IMR-90 (cell line): ENCODE results near the gene SLC25A30. TPM values are rescaled to one million over a fixed set of nuclear protein-coding genes. Genes with fewer than 3 reads are reported as not detected.
"Not testable (repeated sequence)": the region's sequence is repeated elsewhere in the genome, so short reads cannot be mapped to it uniquely, and the experiment has no call there.

Source experiments
- ATAC-seq: fragments of 200-7000 bp; cut with Tn5 transposase; 2 replicates; pipeline ENCODE4 v1.9.1; 2020; ENCODE audit warnings: low read depth, mild to moderate bottlenecking, moderate library complexity
- BruUV-seq: library from RNA; stranded (reverse); fragments of 400-500 nt; replicated peaks from 2 replicates; lab custom pipeline; 2021; lab: Mats Ljungman, UMichigan
- CTCF ChIA-PET: fragments of 300-600 bp; formaldehyde crosslinking; extraction: SDS; loops from one replicate; lab custom pipeline; 2021; ENCODE audit warnings: antibody characterized with exemption; lab: Yijun Ruan, JAX
- POLR2A ChIA-PET: fragments of 300-600 bp; sonication (Branson Sonifier 250); formaldehyde crosslinking; loops from one replicate; lab custom pipeline; 2022; ENCODE audit warnings: antibody characterized with exemption; ENCODE audit not compliant: unreplicated experiment; lab: Charles Lee
- DNase-seq: peaks from one replicate; pipeline ENCODE4 v3.0.0; 2013
- H2AFZ ChIP-seq: replicated peaks from 2 replicates; pipeline ENCODE3; 2013; ENCODE audit warnings: low read length, mild to moderate bottlenecking; ENCODE audit not compliant: poor library complexity
- H2AK5ac ChIP-seq: 2 replicates; pipeline ENCODE4 v1.6.1; 2013; ENCODE audit warnings: low read depth, low read length, inconsistent platforms
- H2AK9ac ChIP-seq: replicated peaks from 2 replicates; pipeline ENCODE3; 2013; ENCODE audit warnings: mild to moderate bottlenecking, low read depth, low read length, moderate library complexity; ENCODE audit not compliant: poor library complexity
- H2BK120ac ChIP-seq: 2 replicates; pipeline ENCODE4 v1.6.1; 2013; ENCODE audit warnings: low read depth, low read length, inconsistent platforms
- H2BK15ac ChIP-seq: 3 replicates; pipeline ENCODE4 v1.6.1; 2013; ENCODE audit warnings: low read depth, low read length, inconsistent platforms
- H2BK20ac ChIP-seq: 2 replicates; pipeline ENCODE4 v1.6.1; 2013; ENCODE audit warnings: low read depth, mild to moderate bottlenecking, inconsistent platforms, low read length, moderate library complexity
- H2BK5ac ChIP-seq: 2 replicates; pipeline ENCODE4 v1.6.1; 2013; ENCODE audit warnings: mild to moderate bottlenecking, low read depth, low read length, inconsistent platforms; ENCODE audit not compliant: poor library complexity, severe bottlenecking
- H3K14ac ChIP-seq: replicated peaks from 2 replicates; pipeline ENCODE4 v1.6.1; 2013; ENCODE audit warnings: low read depth, low read length, inconsistent platforms
- H3K18ac ChIP-seq: 2 replicates; pipeline ENCODE4 v1.6.1; 2013; ENCODE audit warnings: low read depth, low read length, control low read depth
- H3K23ac ChIP-seq: 2 replicates; pipeline ENCODE4 v1.6.1; 2013; ENCODE audit warnings: low read depth, low read length, inconsistent platforms
- H3K27ac ChIP-seq: 2 replicates; pipeline ENCODE4 v1.5.1; 2013; ENCODE audit warnings: mild to moderate bottlenecking, control low read depth, low read length; ENCODE audit not compliant: insufficient read depth
- H3K27me3 ChIP-seq: 2 replicates; pipeline ENCODE4 v1.6.1; 2013; ENCODE audit warnings: low read length; ENCODE audit not compliant: control insufficient read depth, insufficient read depth
- H3K36me3 ChIP-seq: 2 replicates; pipeline ENCODE4 v1.6.1; 2013; ENCODE audit warnings: low read length, mixed read lengths; ENCODE audit not compliant: control insufficient read depth, insufficient read depth
- H3K4ac ChIP-seq: 2 replicates; pipeline ENCODE4 v1.6.1; 2013; ENCODE audit warnings: low read depth, low read length, inconsistent platforms
- H3K4me1 ChIP-seq: 2 replicates; pipeline ENCODE4 v1.6.1; 2013; ENCODE audit warnings: low read length, mixed read lengths; ENCODE audit not compliant: control insufficient read depth, insufficient read depth
- H3K4me2 ChIP-seq: 2 replicates; pipeline ENCODE4 v1.6.1; 2013; ENCODE audit warnings: low read depth, mild to moderate bottlenecking, control low read depth, low read length, moderate library complexity
- H3K4me3 ChIP-seq: 2 replicates; pipeline ENCODE4 v1.5.1; 2013; ENCODE audit warnings: low read depth, mild to moderate bottlenecking, control low read depth, low read length, moderate library complexity; ENCODE audit not compliant: insufficient read depth
- H3K56ac ChIP-seq: 2 replicates; pipeline ENCODE4 v1.6.1; 2013; ENCODE audit warnings: low read length, inconsistent platforms; ENCODE audit not compliant: insufficient read depth; ENCODE audit errors: extremely low read depth
- H3K79me1 ChIP-seq, 2 experiments: 2 replicates each; pipeline ENCODE4 v1.6.1; 2013; ENCODE audit warnings: low read length in 2 of 2, inconsistent platforms in 1 of 2, low read depth in 1 of 2
- H3K9ac ChIP-seq: 2 replicates; pipeline ENCODE4 v1.6.1; 2013; ENCODE audit warnings: low read depth, low read length, control low read depth
- H3K9me1 ChIP-seq: 2 replicates; pipeline ENCODE4 v1.6.1; 2013; ENCODE audit warnings: low read length, inconsistent platforms; ENCODE audit not compliant: insufficient read depth
- H3K9me3 ChIP-seq: 2 replicates; pipeline ENCODE4 v1.6.1; 2013; ENCODE audit warnings: low read length; ENCODE audit not compliant: control insufficient read depth, insufficient read depth
- H4K20me1 ChIP-seq: 2 replicates; pipeline ENCODE4 v1.6.1; 2013; ENCODE audit warnings: low read length, inconsistent platforms; ENCODE audit not compliant: insufficient read depth
- H4K5ac ChIP-seq: 2 replicates; pipeline ENCODE4 v1.6.1; 2013; ENCODE audit warnings: mild to moderate bottlenecking, low read depth, low read length, control low read depth
- H4K8ac ChIP-seq, 2 experiments: 2 replicates each; pipeline ENCODE4 v1.6.1; 2013; ENCODE audit warnings: low read depth in 2 of 2, low read length in 2 of 2, control low read depth in 1 of 2, inconsistent platforms in 1 of 2
- H4K91ac ChIP-seq: 2 replicates; pipeline ENCODE4 v1.6.1; 2013; ENCODE audit warnings: low read depth, low read length, inconsistent platforms; ENCODE audit not compliant: insufficient read depth
- CHD1 ChIP-seq: IDR thresholded peaks from 2 replicates; pipeline ENCODE4 v1.6.1; 2012; ENCODE audit warnings: low read depth, low read length, improper control_type of control experiment
- MAZ ChIP-seq: IDR thresholded peaks from 2 replicates; pipeline ENCODE4 v1.6.1; 2012; ENCODE audit warnings: low read depth, mild to moderate bottlenecking, low read length, improper control_type of control experiment, moderate library complexity, borderline replicate concordance
- POLR2A ChIP-seq: IDR thresholded peaks from 2 replicates; pipeline ENCODE4 v1.6.1; 2012; ENCODE audit warnings: mild to moderate bottlenecking, low read depth, low read length
- RAD21 ChIP-seq: IDR thresholded peaks from 2 replicates; pipeline ENCODE4 v1.6.1; 2012; ENCODE audit warnings: low read length, improper control_type of control experiment
- WGBS, 2 experiments: methylation state at CpG; one replicate each; pipeline versions ENCODE4 v1.1.5 to v1.1.7; 2013; ENCODE audit warnings: missing lambda C conversion rate in 2 of 2; ENCODE audit not compliant: insufficient read length in 1 of 2; ENCODE audit errors: extremely low coverage in 2 of 2; 5-methylcytosine and 5-hydroxymethylcytosine counted together
- dilution Hi-C: fragments of 300-500 bp; cut with HindIII; formaldehyde crosslinking; loops from one replicate; pipeline ENCODE4 v1.14.3; 2018; ENCODE audit warnings: low sequenced_read_pairs; ENCODE audit not compliant: unreplicated experiment
- in situ Hi-C: fragments of 300-500 bp; cut with MboI; formaldehyde crosslinking; loops from 3 replicates; pipeline ENCODE4 v1.14.3; 2019; ENCODE audit warnings: low sequenced_read_pairs, inconsistent platforms, mixed read lengths
- intact Hi-C: fragments of 100-400 bp; cut with micrococcal nuclease; formaldehyde crosslinking; loops from 2 replicates; pipeline ENCODE4 v1.10.0; 2022
- polyA plus RNA-seq, 3 experiments: library from polyadenylated mRNA; depleted of rRNA; stranded (reverse); fragments of >200 nt; gene quantifications; 2 replicates each; pipeline ENCODE4 v1.2.3, GENCODE V29; 2012; ENCODE audit warnings: low replicate concordance in 1 of 3
- total RNA-seq: library from RNA; depleted of rRNA; stranded (reverse); fragments of >200 nt; gene quantifications from 2 replicates; pipeline ENCODE4 v1.2.3, GENCODE V29; 2012

SLC25A30 gene
- total and polyA plus RNA-seq, 2 of the 4 experiments (the other 2 are of a cell fraction), result 9.9 to 19.4 TPM

DNA sequence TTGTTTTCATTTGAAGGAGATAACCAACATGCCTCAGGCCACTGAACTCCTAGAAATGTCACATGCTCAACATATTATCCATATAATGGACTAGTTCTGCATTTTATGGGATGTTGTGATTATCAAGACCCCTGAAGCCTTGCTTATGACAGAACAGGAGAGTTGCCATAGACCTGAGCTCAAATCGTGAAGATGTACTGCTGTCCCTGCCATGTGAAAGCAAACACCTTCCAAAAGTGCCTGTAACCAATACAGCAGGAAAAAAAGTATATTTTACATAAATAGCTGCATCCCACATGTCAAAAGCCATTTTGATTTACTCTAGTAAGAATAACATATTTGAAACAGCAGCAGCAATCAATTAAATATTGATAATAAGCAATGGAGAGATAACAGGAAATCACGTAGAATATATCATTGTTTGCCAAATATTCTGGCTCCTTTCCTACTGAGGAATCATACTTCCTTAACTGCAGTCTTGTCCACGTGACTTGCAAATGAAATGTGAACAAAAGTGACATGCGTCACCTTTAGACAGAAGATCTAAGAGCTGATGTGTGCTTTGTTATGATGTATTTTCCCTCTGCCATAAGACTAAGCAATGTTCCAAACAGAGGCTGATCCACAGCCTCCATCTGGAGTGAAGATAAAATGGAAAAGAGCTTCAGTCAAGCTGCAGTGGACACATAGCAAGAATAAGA lies 33.5 kb downstream of the SLC25A30 start:
- DNase-seq (no peak), ATAC-seq (no peak)
- no peaks in the 10 kb centered on the region; the same call in 1 of the 2 replicates for H3K9me3 ChIP-seq
- no peak overlapping the region for H2BK120ac ChIP-seq
- no CpG with 5 or more reads among the region's 4 CpGs for WGBS, 2 experiments
- ChIA-PET CTCF (interaction anchor here (0.5 kb wide), 1 partner anchor 213 kb away, joined by 3 read pairs; no protein-coding TSS in a partner anchor), POLR2A (no interaction called here)
- TF ChIP-seq POLR2A, result no peak
- TF ChIP-seq MAZ, result no peak
- no peak for TF ChIP-seq RAD21
- TF ChIP-seq CHD1, result no peak
- H3K36me3 ChIP-seq, result peaks cover 12% of the 10 kb centered on the region
- no peak overlapping the region for H4K91ac ChIP-seq
- H3K56ac ChIP-seq, result no peak overlapping the region
- no peak overlapping the region for H3K4me2 ChIP-seq
- H4K5ac ChIP-seq, result no peak overlapping the region
- BruUV-seq, result no TSS peak
- H2BK15ac ChIP-seq, result no peak overlapping the region
- no peak overlapping the region for H3K18ac ChIP-seq
- no peak overlapping the region for H4K8ac ChIP-seq
- H3K79me1 ChIP-seq, result no peaks in the 10 kb centered on the region
- H3K4me1 ChIP-seq, result no peaks in the 10 kb centered on the region
- no peak overlapping the region for H3K23ac ChIP-seq
- H3K9ac ChIP-seq, result no peak overlapping the region
- dilution Hi-C loops (no loop called here), intact Hi-C loops (no loop called here), in situ Hi-C loops (no loop called here)
- no peak overlapping the region for H3K14ac ChIP-seq
- H2BK20ac ChIP-seq, result no peak overlapping the region
- no peaks in the 10 kb centered on the region for H4K20me1 ChIP-seq
- no peak overlapping the region for H2BK5ac ChIP-seq
- H3K9me1 ChIP-seq, result no peaks in the 10 kb centered on the region
- no peak overlapping the region for H3K4ac ChIP-seq
- H2AK5ac ChIP-seq, result no peak overlapping the region
- H3K27ac ChIP-seq, result no peak overlapping the region
- no peak overlapping the region for H2AFZ ChIP-seq
- H2AK9ac ChIP-seq, result no peak overlapping the region
- no peaks in the 10 kb centered on the region for H3K27me3 ChIP-seq
- H3K4me3 ChIP-seq, result no peak overlapping the region

DNA sequence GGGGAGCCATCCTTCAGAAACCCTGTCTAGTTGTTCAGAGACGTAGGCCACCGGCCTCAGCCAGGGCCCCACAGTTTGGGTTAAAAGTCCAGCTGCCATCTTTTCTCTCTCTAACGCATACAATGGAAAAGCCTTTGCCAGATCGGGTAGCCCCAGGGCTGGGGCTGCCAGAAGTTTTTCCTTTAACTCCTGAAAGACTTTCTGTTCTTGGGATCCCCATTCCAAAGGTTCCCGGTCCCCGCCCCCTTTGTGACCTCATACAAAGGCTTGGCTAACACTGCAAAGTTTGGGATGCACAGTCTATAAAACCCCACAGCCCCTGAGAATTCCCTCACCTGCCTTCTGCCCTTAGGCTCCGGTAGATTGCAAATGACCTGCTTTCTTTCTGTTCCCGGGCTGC lies 35.4 kb downstream of the SLC25A30 start:
- WGBS, 2 experiments, result 74% methylated on average over 5 of the region's 8 CpGs; no CpG with 5 or more reads in 1 of the 2 experiments
- POLR2A ChIA-PET, result not testable (repeated sequence)

More for the DNA sequence above, 35.4 kb downstream of the SLC25A30 start:
- H2AFZ ChIP-seq, H3K18ac ChIP-seq, BruUV-seq, H3K4ac ChIP-seq, H2BK120ac ChIP-seq, dilution Hi-C loops, ATAC-seq, H4K91ac ChIP-seq, DNase-seq, H2BK20ac ChIP-seq, H3K4me3 ChIP-seq, intact Hi-C loops, H2BK5ac ChIP-seq, H3K14ac ChIP-seq, H3K9me3 ChIP-seq, H4K5ac ChIP-seq, H3K4me2 ChIP-seq, H3K27ac ChIP-seq, H3K4me1 ChIP-seq, H3K56ac ChIP-seq, H3K9ac ChIP-seq, H4K20me1 ChIP-seq, H2AK5ac ChIP-seq, CTCF ChIA-PET, H4K8ac ChIP-seq, H2BK15ac ChIP-seq, H3K79me1 ChIP-seq, H3K27me3 ChIP-seq, H3K9me1 ChIP-seq, in situ Hi-C loops, H3K23ac ChIP-seq, H2AK9ac ChIP-seq: not testable (repeated sequence)
- H3K36me3 ChIP-seq, result peaks cover 13% of the 10 kb centered on the region
